MG63 (cell line): ENCODE data around the gene COQ2. TPM values are rescaled to one million over a fixed set of nuclear protein-coding genes. Genes with fewer than 3 reads are reported as not detected.
"Not testable (repeated sequence)": the region's sequence is repeated elsewhere in the genome, so short reads cannot be mapped to it uniquely, and the experiment has no call there.

Source experiments
- DNase-seq: peaks from one replicate; pipeline ENCODE4 v3.0.0-alpha.2; 2020
- H3K27me3 ChIP-seq: fragments of 250-450 bp; sonication (Bioruptor Pico); 2 replicates; pipeline ENCODE4 v1.5.1; 2020; ENCODE audit warnings: mild to moderate bottlenecking, moderate library complexity
- H3K36me3 ChIP-seq: fragments of 250-450 bp; sonication (Bioruptor Pico); 2 replicates; pipeline ENCODE4 v1.5.1; 2020; ENCODE audit warnings: mild to moderate bottlenecking, moderate library complexity
- H3K4me3 ChIP-seq: fragments of 250-450 bp; sonication (Bioruptor Pico); 2 replicates; pipeline ENCODE4 v1.5.1; 2020; ENCODE audit warnings: mild to moderate bottlenecking, moderate library complexity
- H3K9me3 ChIP-seq: fragments of 250-450 bp; sonication (Bioruptor Pico); 2 replicates; pipeline ENCODE4 v1.5.1; 2020; ENCODE audit warnings: mild to moderate bottlenecking, moderate library complexity
- total RNA-seq: library from RNA; depleted of rRNA; stranded (reverse); fragments of >200 nt; shearing (Covaris generic); gene quantifications from 2 replicates; pipeline ENCODE4 v1.2.3, GENCODE V29; 2014; ENCODE audit warnings: low replicate concordance

Gene COQ2
- total RNA-seq, 1 experiment from 2014 or later, result 21.8 TPM

GRCh38 chr4:83297548-83298260 lies 13.1 kb upstream of the COQ2 start:
- Histone ChIP-seq H3K27me3 (no peaks in the 10 kb centered on the region), H3K4me3 (no peak overlapping the region), H3K9me3 (no peaks in the 10 kb centered on the region), H3K36me3 (no peaks in the 10 kb centered on the region)
- DNase-seq, result no peak

GRCh38 chr4:83293305-83294046 lies 8.9 kb upstream of the COQ2 start:
- H3K27me3 ChIP-seq, result no peaks in the 10 kb centered on the region
- no peaks in the 10 kb centered on the region for H3K36me3 ChIP-seq
- no peak overlapping the region for H3K4me3 ChIP-seq
- no peaks in the 10 kb centered on the region for H3K9me3 ChIP-seq
- DNase-seq, result no peak

- H3K9me3 ChIP-seq, H3K27me3 ChIP-seq, DNase-seq, H3K4me3 ChIP-seq, H3K36me3 ChIP-seq: not testable (repeated sequence)
These were observed 5.6 kb upstream of the COQ2 start for GRCh38 chr4:83290059-83290774.

GRCh38 chr4:83288381-83288780 lies 3.8 kb upstream of the COQ2 start:
- not testable (repeated sequence) for H3K4me3 ChIP-seq, H3K27me3 ChIP-seq, H3K36me3 ChIP-seq, DNase-seq, H3K9me3 ChIP-seq

GRCh38 chr4:83285055-83285407 lies 433 bp upstream of the COQ2 start:
- Histone ChIP-seq H3K4me3 (peak overlapping the region; percentile 68), H3K36me3 (no peaks in the 10 kb centered on the region; the same call in 1 of the 2 replicates), H3K27me3 (no peaks in the 10 kb centered on the region), H3K9me3 (no peaks in the 10 kb centered on the region)
- peak; percentile 3 for DNase-seq

- no peak for DNase-seq
- Histone ChIP-seq H3K4me3 (no peak overlapping the region), H3K27me3 (no peaks in the 10 kb centered on the region), H3K9me3 (no peaks in the 10 kb centered on the region), H3K36me3 (no peaks in the 10 kb centered on the region; the same call in none of the 2 replicates)
These were observed 1.4 kb downstream of the COQ2 start for GRCh38 chr4:83283181-83283580.

GRCh38 chr4:83282049-83282535 lies 2.5 kb downstream of the COQ2 start:
- Histone ChIP-seq H3K27me3 (no peaks in the 10 kb centered on the region), H3K36me3 (no peaks in the 10 kb centered on the region; the same call in none of the 2 replicates), H3K4me3 (no peak overlapping the region), H3K9me3 (no peaks in the 10 kb centered on the region)
- no peak for DNase-seq

GRCh38 chr4:83281307-83281706 lies 3.3 kb downstream of the COQ2 start:
- H3K27me3 ChIP-seq, result no peaks in the 10 kb centered on the region
- no peaks in the 10 kb centered on the region; the same call in none of the 2 replicates for H3K36me3 ChIP-seq
- no peaks in the 10 kb centered on the region for H3K9me3 ChIP-seq
- DNase-seq, result no peak
- H3K4me3 ChIP-seq, result no peak overlapping the region

GRCh38 chr4:83276299-83277040 lies 8.1 kb downstream of the COQ2 start:
- Histone ChIP-seq H3K9me3 (no peaks in the 10 kb centered on the region), H3K4me3 (no peak overlapping the region), H3K27me3 (no peaks in the 10 kb centered on the region), H3K36me3 (peaks cover 9% of the 10 kb centered on the region)
- no peak for DNase-seq

GRCh38 chr4:83273926-83274325 lies 10.7 kb downstream of the COQ2 start:
- not testable (repeated sequence) for H3K9me3 ChIP-seq, H3K4me3 ChIP-seq, H3K27me3 ChIP-seq, DNase-seq, H3K36me3 ChIP-seq

- no peaks in the 10 kb centered on the region for H3K27me3 ChIP-seq
- DNase-seq, result no peak
- no peaks in the 10 kb centered on the region for H3K9me3 ChIP-seq
- H3K36me3 ChIP-seq, result peaks cover 9% of the 10 kb centered on the region
- H3K4me3 ChIP-seq, result no peak overlapping the region
These were observed 11.7 kb downstream of the COQ2 start for GRCh38 chr4:83272900-83273299.

GRCh38 chr4:83269256-83269655 lies 15.3 kb downstream of the COQ2 start:
- Histone ChIP-seq H3K36me3 (peaks cover 6% of the 10 kb centered on the region; the same call in 1 of the 2 replicates), H3K27me3 (no peaks in the 10 kb centered on the region), H3K4me3 (no peak overlapping the region), H3K9me3 (no peaks in the 10 kb centered on the region)
- no peak for DNase-seq

- H3K36me3 ChIP-seq, result peaks cover 6% of the 10 kb centered on the region
- H3K4me3 ChIP-seq, result no peak overlapping the region
- H3K9me3 ChIP-seq, result no peaks in the 10 kb centered on the region
- no peaks in the 10 kb centered on the region for H3K27me3 ChIP-seq
- no peak for DNase-seq
These were observed 16.1 kb downstream of the COQ2 start for GRCh38 chr4:83268491-83268890.

- H3K27me3 ChIP-seq, result no peaks in the 10 kb centered on the region
- DNase-seq, result no peak
- no peak overlapping the region for H3K4me3 ChIP-seq
- H3K9me3 ChIP-seq, result no peaks in the 10 kb centered on the region
- H3K36me3 ChIP-seq, result peaks cover 6% of the 10 kb centered on the region
These were observed 16.6 kb downstream of the COQ2 start for GRCh38 chr4:83267830-83268475.

- no peaks in the 10 kb centered on the region for H3K27me3 ChIP-seq
- no peak overlapping the region for H3K4me3 ChIP-seq
- peak; percentile 79 for DNase-seq
- H3K9me3 ChIP-seq, result no peaks in the 10 kb centered on the region
- no peaks in the 10 kb centered on the region; the same call in none of the 2 replicates for H3K36me3 ChIP-seq
These were observed 17.3 kb downstream of the COQ2 start for GRCh38 chr4:83267121-83267829.

- DNase-seq, result no peak
- Histone ChIP-seq H3K36me3 (no peaks in the 10 kb centered on the region; the same call in none of the 2 replicates), H3K4me3 (no peak overlapping the region), H3K27me3 (no peaks in the 10 kb centered on the region), H3K9me3 (no peaks in the 10 kb centered on the region)
These were observed 17.9 kb downstream of the COQ2 start for GRCh38 chr4:83266689-83267088.
